Caki2 (cell line): ENCODE data around the gene SMIM5. TPM values are rescaled to one million over a fixed set of nuclear protein-coding genes. Genes with fewer than 3 reads are reported as not detected.

Experiments
- DNase-seq: peaks from one replicate; pipeline ENCODE4 v3.0.0-alpha.2; 2015; ENCODE audit warnings: low read depth
- in situ Hi-C: cut with HindIII; loops from 2 replicates; pipeline ENCODE4 v1.10.0; 2016; ENCODE audit warnings: low sequenced_read_pairs, low pct_unique_long_range_greater_than_20kb, mixed read lengths
- total RNA-seq: library from RNA; depleted of rRNA; stranded (reverse); fragments of >200 nt; shearing (Covaris generic); gene quantifications from 2 replicates; pipeline ENCODE4 v1.2.3, GENCODE V29; 2014; ENCODE audit warnings: low replicate concordance

SMIM5 gene
- total RNA-seq, 1 experiment from 2014 or later: not detected

- no peak for DNase-seq
- in situ Hi-C loops: no loop called here
Measured at GRCh38 chr17:75647921-75648320, 14.7 kb downstream of the SMIM5 start.

DNA sequence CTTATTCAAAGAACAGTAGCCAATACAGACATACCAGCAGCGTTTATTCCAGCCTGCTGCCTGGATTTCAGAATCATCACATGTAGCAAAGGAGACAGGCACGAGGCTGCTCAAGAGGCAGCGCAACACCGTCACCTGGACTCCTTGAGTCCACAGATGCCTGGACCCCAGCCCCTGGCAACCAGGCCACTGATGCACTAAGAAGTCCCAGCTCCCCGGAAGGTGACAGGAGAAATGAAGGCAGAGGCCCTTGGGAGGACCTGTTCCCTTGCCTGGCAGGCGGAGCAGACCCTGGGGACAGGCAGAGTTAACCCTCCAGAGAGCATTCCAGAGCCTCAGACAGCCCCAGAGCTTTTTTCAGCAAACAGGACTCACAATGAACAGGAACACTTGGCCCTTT lies 16.5 kb downstream of the SMIM5 start:
- in situ Hi-C loops: no loop called here
- no peak for DNase-seq

GRCh38 chr17:75650874-75651273 lies 17.6 kb downstream of the SMIM5 start:
- DNase-seq: no peak
- in situ Hi-C loops: no loop called here

DNA sequence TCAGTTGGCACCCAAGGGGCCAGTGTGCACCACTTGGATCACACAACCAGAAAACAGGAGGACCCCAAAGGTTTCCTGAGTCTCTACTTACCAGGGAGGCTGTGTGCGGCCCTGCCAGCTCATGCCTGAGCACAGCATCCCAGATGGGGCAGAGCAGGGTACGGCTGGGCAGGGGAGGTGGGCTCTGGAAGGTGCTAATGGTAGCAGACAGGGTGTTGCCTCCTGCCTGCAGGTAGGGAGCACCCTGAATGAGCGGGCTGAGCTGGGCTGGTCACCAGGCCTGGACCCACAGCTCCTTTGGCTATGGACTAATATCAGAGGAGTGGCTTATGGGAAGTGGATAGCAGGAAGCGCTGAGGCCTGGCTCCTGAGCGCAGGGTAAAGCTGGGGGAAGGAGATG lies 19.1 kb downstream of the SMIM5 start:
- DNase-seq: no peak
- in situ Hi-C loops: no loop called here

GRCh38 chr17:75652934-75653549 lies 19.8 kb downstream of the SMIM5 start:
- in situ Hi-C loops: no loop called here
- DNase-seq: peak; percentile 33

DNA sequence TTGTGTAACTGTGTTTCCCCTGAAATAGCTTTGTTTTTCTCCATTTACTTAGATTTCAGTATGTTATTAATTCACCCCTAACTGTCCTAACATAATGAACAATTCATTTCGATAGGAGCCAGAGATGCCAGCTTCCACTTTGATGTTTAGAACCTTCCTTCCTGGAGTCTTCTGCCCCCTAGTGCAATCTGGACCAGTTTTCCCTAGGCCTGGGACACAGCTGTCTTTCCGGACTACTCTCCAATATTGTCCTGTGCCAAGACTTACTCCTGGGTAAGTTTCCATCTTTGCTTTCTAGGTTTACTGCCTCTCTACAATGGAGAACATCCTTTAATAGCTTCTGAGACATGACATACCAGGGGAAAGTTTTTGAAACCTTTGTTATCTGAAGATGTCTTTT lies 20.9 kb downstream of the SMIM5 start:
- DNase-seq: no peak
- in situ Hi-C loops: no loop called here

- no peak for DNase-seq
- in situ Hi-C loops: no loop called here
Measured at GRCh38 chr17:75658237-75658636, 25.0 kb downstream of the SMIM5 start.

DNA sequence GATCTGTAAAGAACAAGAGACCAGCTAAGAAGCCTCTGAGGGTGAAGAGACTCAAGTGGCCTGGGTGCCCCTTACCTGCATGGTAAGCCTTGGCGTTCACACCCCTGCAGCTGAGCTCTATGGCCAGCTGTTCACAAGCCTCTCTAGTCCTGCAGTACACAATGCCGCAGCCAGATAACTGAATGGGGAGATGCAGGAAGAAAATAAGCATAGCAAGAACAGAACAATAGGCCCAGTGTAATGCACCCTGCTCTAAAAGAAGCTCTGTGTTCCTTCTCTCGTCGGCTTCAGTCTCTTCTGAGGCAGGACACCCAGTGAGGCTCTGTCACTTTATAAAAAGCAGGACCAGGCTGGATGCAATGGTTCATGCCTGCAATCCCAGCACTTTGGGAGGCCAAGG lies 28.3 kb downstream of the SMIM5 start:
- in situ Hi-C loops: no loop called here
- no peak for DNase-seq

DNA sequence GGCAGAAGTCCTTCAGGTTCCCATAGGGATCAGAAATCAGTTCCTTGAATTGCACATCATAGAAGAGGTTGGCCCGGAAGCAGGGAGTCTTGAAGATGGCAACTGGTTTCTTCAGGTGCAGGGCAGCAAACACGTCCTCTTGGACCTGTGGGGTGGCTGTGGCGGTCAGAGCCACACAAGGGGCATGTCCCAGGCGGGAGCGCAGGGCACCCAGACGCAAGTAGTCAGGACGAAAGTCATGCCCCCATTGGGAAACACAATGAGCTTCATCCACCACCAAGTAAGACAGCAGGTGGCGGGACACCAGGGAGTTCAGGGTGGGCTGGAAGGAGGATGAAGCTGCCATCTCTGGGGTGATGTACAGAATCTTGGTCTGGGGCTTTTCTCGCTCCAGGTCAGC lies 29.3 kb downstream of the SMIM5 start:
- no peak for DNase-seq
- in situ Hi-C loops: no loop called here

GRCh38 chr17:75664099-75664549 lies 30.9 kb downstream of the SMIM5 start:
- in situ Hi-C loops: no loop called here
- no peak for DNase-seq

- no peak for DNase-seq
- in situ Hi-C loops: no loop called here
Measured at GRCh38 chr17:75665981-75666380, 32.7 kb downstream of the SMIM5 start.

GRCh38 chr17:75666959-75667790 lies 33.9 kb downstream of the SMIM5 start, which contains the start of the genes RECQL5 and SAP30BP:
TSS of gene RECQL5 (minus strand) at chr17:75667154. CDS start at chr17:75666557, 597 bp downstream.
TSS of gene SAP30BP (plus strand) at chr17:75667338. CDS start at chr17:75667373, 35 bp downstream.
- in situ Hi-C loops: no loop called here
- DNase-seq: peak; percentile 94

GRCh38 chr17:75667825-75668224 lies 34.6 kb downstream of the SMIM5 start:
- in situ Hi-C loops: no loop called here
- DNase-seq: no peak

DNA sequence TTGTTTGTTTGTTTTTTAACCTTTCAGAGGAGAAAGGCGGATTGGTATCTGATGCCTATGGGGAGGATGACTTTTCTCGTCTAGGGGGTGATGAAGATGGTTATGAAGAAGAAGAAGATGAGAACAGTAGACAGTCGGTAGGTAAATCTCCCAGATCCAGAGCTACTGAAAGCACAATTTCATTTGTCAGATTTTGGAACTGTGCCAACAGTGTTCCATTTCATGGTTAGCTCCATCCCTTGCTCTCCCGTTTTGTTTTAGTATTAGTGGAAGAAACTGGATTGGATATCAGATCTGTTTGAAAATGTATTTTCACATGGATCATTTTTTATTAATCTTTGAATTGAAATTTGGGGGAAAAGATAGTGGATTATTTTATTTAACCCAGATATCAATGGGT lies 35.3 kb downstream of the SMIM5 start:
- no peak for DNase-seq

GRCh38 chr17:75670868-75671267 lies 37.6 kb downstream of the SMIM5 start:
- in situ Hi-C loops: no loop called here
- DNase-seq: no peak

More for the DNA sequence above, 35.3 kb downstream of the SMIM5 start:
- in situ Hi-C loops: no loop called here

GRCh38 chr17:75672011-75672410 lies 38.8 kb downstream of the SMIM5 start:
- no peak for DNase-seq

GRCh38 chr17:75673487-75673886 lies 40.3 kb downstream of the SMIM5 start:
- in situ Hi-C loops: no loop called here
- DNase-seq: no peak

More at GRCh38 chr17:75672011-75672410, 38.8 kb downstream of the SMIM5 start:
- in situ Hi-C loops: no loop called here

GRCh38 chr17:75676461-75676860 lies 43.2 kb downstream of the SMIM5 start:
- in situ Hi-C loops: no loop called here
- DNase-seq: no peak

DNA sequence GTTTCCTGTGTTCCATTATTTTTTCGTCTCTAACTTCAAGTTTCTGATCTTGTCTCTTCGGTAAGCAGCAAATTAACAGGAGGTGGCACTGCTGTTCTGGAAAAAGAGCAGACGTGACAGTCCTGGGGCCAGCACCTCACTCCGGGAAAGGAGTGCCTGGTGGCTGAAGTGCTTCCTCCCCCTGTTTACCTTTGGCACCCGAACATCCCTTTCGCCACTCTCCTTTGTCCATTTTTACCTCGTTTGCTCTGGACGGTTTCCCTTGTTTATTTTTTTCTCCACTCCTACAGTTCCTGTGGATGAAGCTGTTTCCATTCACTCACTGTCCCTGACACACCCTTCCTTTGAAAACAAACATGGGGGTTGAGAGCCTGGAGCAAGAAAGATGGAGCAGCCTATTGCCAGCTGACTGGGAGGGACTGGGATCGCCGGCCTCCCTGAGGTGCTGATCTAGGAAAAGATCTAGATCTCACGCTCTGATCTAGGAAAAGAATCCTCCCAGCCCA lies 46.5 kb downstream of the SMIM5 start:
- peak; percentile 84 for DNase-seq
- in situ Hi-C loops: no loop called here
